Measurements from ENCODE around the gene SUGCT.

SUGCT gene

DNA sequence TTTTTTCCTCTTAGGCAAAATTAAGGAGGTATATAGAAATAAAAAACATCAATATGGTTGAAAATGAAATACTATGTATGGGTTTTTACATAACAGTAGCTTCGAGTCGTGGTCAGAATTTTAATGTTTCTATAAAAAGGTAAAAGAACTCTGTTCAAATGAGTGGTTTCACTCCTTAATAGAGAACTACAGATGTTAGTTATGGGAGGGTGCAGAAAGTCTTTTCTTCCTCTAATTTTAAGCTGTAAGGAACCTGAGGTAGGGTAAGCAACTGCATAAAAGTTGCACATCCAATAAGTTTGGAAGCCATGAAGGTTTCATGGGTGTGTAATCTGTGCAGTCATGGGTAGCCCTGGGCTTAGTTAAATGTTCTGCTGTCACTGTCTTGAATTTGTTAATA, 141.3 kb downstream of the SUGCT start:
- no peak for DNase-seq

DNA sequence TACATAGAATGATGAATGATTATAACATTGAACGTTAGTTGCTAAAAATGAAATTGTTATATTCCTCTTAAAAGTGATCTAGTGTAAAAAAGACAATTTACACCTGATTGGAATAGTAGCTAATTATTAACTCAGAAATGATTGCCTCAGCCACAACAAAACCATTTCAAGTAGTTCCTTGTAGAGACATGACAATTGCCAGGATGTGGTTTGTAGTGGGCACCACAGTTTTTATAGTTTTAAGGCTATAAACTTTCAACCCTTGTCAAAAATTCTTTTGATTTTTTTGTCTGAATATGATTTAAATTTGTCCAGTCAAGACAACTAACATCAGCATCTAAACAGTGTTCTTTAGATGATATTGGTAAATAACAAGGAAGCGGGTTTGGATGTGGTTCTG, 145.2 kb downstream of the SUGCT start:
- no peak for DNase-seq

DNA sequence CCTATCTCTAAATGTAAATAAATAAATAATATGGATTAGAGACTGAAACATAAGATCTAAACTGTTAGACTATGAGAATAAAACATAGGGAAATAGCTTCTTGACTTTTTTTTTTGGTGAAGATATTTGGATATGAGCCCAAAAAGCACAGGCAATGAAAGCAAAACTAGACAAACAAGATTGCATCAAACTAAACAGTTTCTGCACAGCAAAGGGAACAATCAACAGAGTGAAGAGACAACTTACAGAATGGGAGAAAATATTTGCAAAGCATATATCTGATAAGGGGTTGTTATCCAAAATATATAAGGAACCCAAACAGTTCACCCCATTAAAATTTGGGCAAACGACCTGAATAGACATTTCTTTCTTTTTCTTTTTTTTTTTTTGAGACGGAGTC, 148.1 kb downstream of the SUGCT start:
- DNase-seq = no peak

DNA sequence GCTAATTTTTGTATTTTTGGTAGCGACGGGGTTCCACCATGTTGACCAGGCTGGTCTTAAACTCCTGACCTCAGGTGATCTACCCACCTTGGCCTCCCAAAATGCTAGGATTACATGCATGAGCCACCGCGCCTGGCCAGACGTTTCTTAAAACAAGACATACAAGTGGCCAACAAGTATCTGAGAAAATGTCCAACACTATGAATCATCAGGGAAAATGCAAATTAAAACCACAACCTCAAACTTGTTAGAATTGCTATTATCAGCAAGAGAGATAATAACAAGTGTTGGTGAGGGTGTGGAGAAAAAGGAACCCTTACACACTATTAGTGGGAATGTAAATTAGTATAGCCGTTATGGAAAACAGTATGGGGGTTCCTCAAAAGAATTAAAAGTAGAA, 148.6 kb downstream of the SUGCT start:
- DNase-seq = no peak

- no peak for DNase-seq
These were observed 154.0 kb downstream of the SUGCT start for GRCh38 chr7:40288827-40289226.

DNA sequence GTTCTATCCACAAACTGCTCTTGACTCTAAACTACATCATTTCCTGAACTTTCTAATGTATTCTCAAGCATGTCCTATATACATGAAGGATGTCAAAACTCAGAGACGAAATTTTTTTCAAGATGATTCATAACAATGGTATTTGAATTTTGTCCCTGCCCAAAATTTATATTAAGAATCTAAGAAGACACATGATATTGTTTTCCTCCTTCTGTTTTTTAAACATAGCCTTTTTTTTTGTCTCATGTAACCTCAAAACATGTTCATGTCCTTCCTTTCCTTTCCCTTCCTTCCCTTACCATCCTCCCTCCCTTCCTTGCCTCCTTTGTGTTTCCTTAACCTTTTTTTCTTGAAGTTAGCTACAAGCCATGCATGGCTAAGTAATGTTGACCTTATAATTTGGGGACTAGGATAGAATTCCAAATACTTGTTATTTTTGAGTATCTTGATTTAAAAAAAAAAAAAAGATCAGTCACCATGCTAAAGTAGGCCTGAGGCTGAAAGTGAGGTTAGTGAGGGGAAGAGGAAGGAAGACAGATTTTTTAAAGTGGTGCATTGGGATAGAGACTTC, 163.0 kb downstream of the SUGCT start:
- peak; percentile 47 for DNase-seq

DNA sequence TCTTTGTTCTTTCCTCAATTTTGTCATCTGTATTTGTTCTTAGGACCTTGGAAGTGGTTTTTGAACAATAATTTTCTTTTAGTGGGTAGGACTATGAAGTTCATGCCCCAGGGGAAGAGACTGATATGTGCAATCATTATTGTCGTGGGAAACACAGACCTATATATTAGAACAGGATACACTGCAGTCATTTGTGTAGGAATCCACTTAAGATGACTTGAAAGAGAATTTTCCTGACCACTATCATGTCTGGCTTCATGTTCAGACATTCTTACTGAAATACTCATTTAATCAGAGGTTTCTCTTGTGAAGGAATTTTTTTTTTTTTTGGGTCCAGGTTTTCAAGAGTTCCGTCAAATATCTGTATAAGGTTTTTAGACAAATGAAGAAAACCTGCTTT, 163.6 kb downstream of the SUGCT start:
- no peak for DNase-seq

DNA sequence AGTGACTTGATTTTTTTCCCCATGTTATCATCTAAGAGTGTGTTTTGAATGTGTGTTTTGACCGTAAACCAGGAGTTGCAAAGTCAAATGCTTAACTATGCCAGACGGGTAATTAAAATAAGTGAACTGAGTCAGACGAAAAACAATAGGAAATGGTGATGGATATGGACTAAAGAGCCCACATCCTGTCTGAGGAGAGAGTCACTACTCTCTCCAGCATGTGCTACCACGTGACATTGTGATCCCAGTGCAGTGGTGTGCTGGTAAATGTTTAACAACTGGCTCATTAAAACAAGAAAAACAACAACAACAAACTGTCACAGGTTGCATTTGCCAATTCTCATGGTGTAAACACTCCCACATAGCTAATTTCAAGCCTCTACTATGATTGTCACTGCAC, 164.3 kb downstream of the SUGCT start:
- DNase-seq = peak; percentile 61

GRCh38 chr7:40300146-40300670, 165.4 kb downstream of the SUGCT start:
- DNase-seq = no peak

DNA sequence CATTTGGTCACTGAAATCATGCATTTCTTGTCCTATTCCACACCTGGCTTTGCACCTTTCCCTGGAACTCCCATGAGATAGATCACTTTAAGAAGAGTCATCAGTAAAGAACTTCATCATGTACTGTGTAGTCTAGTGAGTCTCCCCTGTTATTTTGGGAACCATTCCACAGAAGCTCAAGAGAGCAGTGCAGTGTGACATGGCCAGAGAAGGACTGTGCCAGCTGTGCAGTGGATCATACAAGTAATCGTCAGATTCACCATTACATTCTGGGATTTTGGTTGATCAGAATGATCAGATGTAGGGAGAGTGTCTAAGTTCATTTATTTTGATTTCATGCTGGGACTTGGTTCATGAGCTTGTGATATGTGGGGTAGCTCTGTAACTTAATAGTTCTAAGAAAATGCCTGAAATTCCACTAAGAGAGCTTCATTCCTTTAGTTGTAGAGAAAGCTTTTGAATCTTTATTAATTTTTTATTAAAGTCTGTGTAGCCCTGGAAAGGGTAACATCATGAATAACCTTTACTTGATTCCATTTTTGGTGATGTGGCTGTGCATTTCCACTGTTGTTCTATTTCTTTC, 166.8 kb downstream of the SUGCT start:
- no peak for DNase-seq

DNA sequence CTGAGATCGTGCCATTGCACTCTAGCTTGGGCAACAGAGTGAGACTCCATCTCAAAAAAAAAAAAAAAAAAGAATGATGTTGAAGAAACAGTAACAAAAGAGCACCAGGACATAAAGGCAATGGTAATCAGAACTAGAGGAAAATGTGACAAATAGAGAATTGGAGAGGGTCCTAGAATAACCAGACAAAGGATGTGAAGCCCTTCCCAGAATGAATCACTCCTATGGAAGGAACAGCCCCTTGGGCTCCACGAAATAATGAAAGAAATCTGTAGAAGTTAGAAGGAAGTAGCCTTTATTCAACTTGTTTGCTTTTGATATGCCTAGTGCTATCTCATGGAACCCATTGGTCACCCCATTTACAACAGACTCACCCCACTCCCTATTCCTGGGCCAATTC, 169.2 kb downstream of the SUGCT start:
- DNase-seq = no peak

DNA sequence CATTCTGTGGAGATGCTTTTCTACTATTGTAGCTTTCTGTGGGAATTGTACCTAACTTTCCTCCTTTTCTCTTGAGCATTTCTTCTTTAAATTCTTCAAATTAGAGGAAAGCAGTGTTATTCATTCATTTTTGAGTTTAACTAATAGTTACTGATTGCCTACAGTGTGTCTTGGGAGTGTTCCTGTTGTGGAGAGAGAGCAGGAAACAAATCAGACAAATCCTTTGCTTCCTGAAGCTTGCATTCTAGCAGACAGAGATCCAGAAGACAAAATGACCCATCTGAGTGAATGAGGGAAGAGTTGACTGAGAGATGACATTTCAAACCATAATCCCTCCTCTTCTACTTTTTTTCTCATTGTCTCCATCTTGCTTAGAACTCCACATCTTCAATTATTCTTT, 170.4 kb downstream of the SUGCT start:
- no peak for DNase-seq

- DNase-seq = no peak
These were observed 171.2 kb downstream of the SUGCT start for GRCh38 chr7:40306025-40306424.

GRCh38 chr7:40306596-40306995, 171.8 kb downstream of the SUGCT start:
- DNase-seq = peak; percentile 75

GRCh38 chr7:40310258-40310657, 175.5 kb downstream of the SUGCT start:
- peak; percentile 49 for DNase-seq

DNA sequence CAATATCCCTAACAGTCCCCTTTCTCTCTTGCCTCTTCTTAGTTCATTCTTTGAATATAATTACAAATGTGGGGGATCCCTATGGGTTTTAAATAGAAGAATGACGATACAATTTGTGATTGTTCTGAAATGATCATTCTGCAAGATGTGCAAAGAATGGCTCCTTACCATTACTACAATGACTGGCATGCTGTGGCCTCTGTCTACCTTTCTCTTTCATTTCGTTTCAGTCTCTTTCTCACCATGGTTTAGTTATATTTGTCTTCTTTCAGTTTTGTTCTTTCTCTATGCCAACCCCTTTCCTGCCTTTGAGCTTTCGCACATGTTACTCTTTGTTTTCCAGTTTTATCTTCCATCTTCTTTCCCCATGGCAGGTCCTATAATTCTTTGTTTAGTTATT, 176.5 kb downstream of the SUGCT start:
- DNase-seq = no peak

DNA sequence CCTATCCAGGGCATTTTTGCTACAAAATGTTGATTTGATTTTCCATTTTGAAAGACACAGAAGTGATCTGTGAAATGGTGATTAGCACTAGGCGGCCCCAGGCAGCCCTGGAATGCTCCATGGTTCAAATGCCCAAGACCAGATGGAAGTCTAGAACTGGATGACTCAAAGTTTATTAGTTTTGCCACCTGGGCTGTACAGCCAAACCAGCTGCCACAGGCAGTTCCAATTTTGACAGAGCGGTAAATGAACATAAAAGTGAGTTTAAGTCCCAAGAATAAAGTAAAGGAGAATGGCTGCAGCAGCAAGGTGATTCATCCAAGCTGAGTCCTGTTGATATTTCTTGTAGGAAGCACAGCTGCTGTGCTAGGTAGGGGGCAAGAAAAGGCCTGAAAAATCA, 180.5 kb downstream of the SUGCT start:
- no peak for DNase-seq

GRCh38 chr7:40316176-40316575, 181.4 kb downstream of the SUGCT start:
- DNase-seq = no peak

DNA sequence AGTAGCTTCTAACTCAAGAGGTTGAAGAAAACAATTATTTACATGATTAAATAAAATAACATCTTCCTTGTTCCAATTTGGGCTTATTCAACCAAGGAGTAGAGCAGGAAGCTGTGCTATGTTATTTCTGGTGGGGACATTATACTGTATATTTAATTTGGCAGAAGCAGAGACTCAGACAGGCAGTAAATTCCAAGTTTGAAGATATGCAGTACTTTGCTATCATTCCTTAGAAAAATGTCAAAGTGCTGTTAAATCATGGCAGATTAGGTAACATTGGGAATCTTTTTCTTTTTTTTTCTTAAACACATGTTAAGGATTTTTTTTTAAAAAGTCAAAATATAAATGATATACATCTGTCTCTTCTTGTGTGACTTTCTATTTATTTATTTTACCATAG, 190.1 kb downstream of the SUGCT start:
- DNase-seq = no peak

DNA sequence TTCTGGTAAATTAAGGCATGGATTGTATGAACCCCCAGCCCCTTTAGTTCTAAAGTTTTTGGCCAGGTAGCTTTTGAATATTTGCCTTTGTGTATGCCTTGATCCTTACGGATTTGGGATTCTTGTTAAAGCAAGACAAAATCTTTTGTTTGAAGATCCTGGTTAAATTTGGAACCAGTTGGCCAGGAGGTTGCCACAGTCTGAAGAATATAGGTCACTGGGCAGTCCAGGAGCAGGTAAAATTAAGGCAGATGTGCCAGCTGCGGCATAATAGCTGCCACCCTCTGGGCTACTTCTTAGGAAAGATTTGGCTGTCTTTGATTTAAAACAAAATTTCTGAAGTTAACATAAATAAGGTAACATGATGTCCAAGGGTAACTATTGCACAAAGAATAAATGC, 192.3 kb downstream of the SUGCT start:
- no peak for DNase-seq

DNA sequence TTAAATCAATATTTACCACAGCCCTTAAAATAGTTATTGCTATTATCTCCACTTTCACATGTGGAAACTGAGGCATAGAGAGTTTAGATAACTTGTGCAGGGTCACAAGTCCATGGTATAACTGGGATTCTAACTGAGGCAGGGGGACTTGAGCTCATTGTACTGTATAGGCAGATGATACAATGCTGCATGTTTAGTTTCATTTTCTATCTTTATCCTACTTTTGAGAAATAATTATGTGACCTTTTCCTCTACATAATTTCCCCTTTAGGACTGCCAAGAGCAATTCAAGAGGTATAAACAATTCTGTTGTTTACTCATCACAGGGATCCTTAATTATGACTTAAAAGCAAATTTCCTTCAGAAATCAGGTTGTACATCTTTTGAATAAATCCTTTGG, 193.1 kb downstream of the SUGCT start:
- DNase-seq = no peak

- DNase-seq = peak; percentile 43
These were observed 194.9 kb downstream of the SUGCT start for GRCh38 chr7:40329601-40330153.

DNA sequence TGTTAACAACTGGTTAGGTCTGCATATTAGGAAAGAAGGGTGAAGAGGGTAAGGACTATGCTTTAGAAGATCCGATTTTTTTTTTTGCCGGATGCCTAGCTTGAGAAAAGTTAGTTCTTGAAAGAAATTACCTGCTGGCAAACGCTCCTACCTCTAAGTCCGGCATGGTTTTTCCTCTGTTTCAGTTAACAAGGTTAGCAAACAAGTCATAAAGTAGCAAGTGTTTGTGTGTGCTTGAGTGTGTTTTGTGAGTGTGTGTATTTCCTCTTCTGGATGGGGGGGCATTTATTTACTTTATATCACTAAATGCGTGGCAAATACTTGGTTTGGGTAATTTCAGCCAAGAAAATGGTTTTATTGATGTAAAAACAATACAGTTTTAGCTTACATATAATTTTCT, 195.6 kb downstream of the SUGCT start:
- no peak for DNase-seq

GRCh38 chr7:40331915-40332314, 197.1 kb downstream of the SUGCT start:
- no peak for DNase-seq

DNA sequence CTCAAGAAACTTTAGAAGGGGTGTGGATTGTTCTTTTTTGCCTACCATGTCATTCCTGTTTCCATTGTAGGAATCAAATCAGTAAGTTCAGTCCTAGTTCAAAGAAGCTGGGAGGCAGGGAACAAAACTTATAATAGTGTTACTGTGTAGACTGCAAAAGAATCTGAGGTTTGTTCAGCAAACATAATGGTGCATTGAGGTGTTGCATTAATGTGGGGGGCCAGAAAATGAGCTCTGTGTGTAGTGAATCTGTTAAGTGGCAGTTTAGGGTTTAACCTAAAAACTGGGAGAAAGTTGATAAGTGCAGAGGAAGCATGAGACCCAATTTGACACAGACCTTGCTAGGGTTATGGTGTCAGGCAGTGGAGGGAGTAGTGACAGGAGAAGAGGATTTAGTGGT, 197.7 kb downstream of the SUGCT start:
- DNase-seq = no peak

Measured in HCEC 1CT (cell line).